Measurements from ENCODE around the gene GRIP1.
"Not testable (repeated sequence)": the region's sequence is repeated elsewhere in the genome, so short reads cannot be mapped to it uniquely, and the experiment has no call there.

The GRIP1 gene

GRCh38 chr12:66502911-66503310 is 176.0 kb downstream of the GRIP1 start:
- no peak for DNase-seq

- no peak for DNase-seq
These were observed 178.0 kb downstream of the GRIP1 start for GRCh38 chr12:66500841-66501240.

GRCh38 chr12:66500091-66500490 is 178.8 kb downstream of the GRIP1 start:
- no peak for DNase-seq

GRCh38 chr12:66499000-66499399 is 179.9 kb downstream of the GRIP1 start:
- no peak for DNase-seq

GRCh38 chr12:66498059-66498458 is 180.8 kb downstream of the GRIP1 start:
- DNase-seq, result not testable (repeated sequence)

GRCh38 chr12:66497008-66497897 is 181.6 kb downstream of the GRIP1 start:
- no peak for DNase-seq

- DNase-seq, result no peak
These were observed 182.3 kb downstream of the GRIP1 start for GRCh38 chr12:66496595-66496994.

- DNase-seq, result no peak
These were observed 183.2 kb downstream of the GRIP1 start for GRCh38 chr12:66495709-66496108.

GRCh38 chr12:66493819-66494218 is 185.1 kb downstream of the GRIP1 start:
- DNase-seq, result no peak

- no peak for DNase-seq
These were observed 187.0 kb downstream of the GRIP1 start for GRCh38 chr12:66491853-66492252.

- DNase-seq, result no peak
These were observed 196.3 kb downstream of the GRIP1 start for GRCh38 chr12:66482351-66483203.

- DNase-seq, result no peak
These were observed 210.9 kb downstream of the GRIP1 start for GRCh38 chr12:66467932-66468331.

GRCh38 chr12:66461331-66461730 is 217.5 kb downstream of the GRIP1 start:
- no peak for DNase-seq

GRCh38 chr12:66459944-66460482 is 218.9 kb downstream of the GRIP1 start:
- DNase-seq, result no peak

GRCh38 chr12:66456612-66457011 is 222.3 kb downstream of the GRIP1 start:
- DNase-seq, result no peak

GRCh38 chr12:66453844-66454243 is 225.0 kb downstream of the GRIP1 start:
- no peak for DNase-seq

- no peak for DNase-seq
These were observed 225.8 kb downstream of the GRIP1 start for GRCh38 chr12:66453120-66453519.

- DNase-seq, result no peak
These were observed 229.3 kb downstream of the GRIP1 start for GRCh38 chr12:66449531-66449930.

GRCh38 chr12:66447643-66448042 is 231.2 kb downstream of the GRIP1 start:
- no peak for DNase-seq

- DNase-seq, result no peak
These were observed 232.6 kb downstream of the GRIP1 start for GRCh38 chr12:66446276-66446675.

- no peak for DNase-seq
These were observed 236.8 kb downstream of the GRIP1 start for GRCh38 chr12:66441905-66442559.

- no peak for DNase-seq
These were observed 240.3 kb downstream of the GRIP1 start for GRCh38 chr12:66438601-66439000.

- no peak for DNase-seq
These were observed 248.8 kb downstream of the GRIP1 start for GRCh38 chr12:66430106-66430505.

Measured in NCI-H187 treated with DMSO at 0.1 percent for 48 hours (cell line).